ENCODE data around the gene SIDT2.
"Not testable (repeated sequence)": the region's sequence is repeated elsewhere in the genome, so short reads cannot be mapped to it uniquely, and the experiment has no call there.

DNA sequence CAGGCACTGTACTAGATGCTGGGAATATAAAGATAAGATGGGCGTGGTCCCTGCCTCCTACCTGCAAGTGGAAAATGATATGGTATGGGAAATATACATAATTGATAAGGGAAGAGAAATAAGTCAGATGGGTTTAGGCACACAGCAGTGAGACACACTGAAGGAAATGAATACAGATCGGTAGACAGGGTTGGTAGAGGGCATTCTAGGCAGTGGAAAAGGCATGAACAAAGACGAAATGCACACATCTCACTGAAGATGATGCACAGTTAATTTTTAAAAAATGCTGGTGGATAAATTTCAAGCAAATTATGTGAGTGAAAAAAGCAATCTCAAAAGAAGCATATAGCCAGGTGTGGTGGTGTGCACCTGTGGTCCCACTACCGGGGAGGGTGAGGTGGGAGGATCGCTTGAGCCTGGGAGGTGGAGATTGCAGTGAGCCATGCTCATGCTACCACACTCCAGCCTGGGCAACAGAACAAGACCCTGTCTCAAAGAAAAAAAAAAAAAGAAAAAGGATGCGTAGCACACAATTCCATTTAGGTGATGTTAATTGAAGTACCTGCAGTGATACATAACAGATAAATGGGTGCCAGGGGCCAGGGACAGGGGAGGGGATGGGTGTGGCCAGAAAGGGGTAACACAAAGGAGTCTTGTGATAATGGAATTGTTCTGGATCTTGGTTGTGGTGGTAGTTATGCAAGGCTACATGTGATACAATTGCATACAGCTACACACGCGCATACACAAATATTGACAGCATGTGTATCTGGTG is 31.0 kb downstream of the SIDT2 start:
- TF ChIP-seq RARB (CRISPR knock-in tag; IDR thresholded peaks at IDR 0.05); ARNTL (CRISPR knock-in tag; IDR thresholded peaks at IDR 0.05; ENCODE audit: borderline replicate concordance, low read depth); ISL1 (CRISPR knock-in tag; IDR thresholded peaks at IDR 0.05); BACH2 (CRISPR knock-in tag; IDR thresholded peaks at IDR 0.05; ENCODE audit: borderline replicate concordance): not testable (repeated sequence)

Data from SK-N-SH treated with all-trans-retinoic acid at 6 μM for 48 hours (cell line).